Liver (tissue), 3 donors: ENCODE data around the gene DNAJC15.

Source experiments
- ATF3 ChIP-seq: IDR thresholded peaks from 2 replicates; pipeline ENCODE4 v1.6.1; 2016; ENCODE audit warnings: antibody characterized with exemption
- CTCF ChIP-seq: fragments of 150-350 bp; IDR thresholded peaks from 2 replicates; pipeline ENCODE4 v1.5.1; 2017; ENCODE audit warnings: improper control_type of control experiment, low read depth, low read length; ENCODE audit not compliant: missing input control
- HNF4G ChIP-seq: IDR thresholded peaks from 2 replicates; pipeline ENCODE4 v1.6.1; 2016; ENCODE audit warnings: antibody characterized with exemption
- JUND ChIP-seq, 2 donors: IDR thresholded peaks; 2 replicates each; pipeline ENCODE4 v1.6.1; 2016; ENCODE audit warnings: antibody characterized with exemption in 2 of 2
- NR2F2 ChIP-seq: IDR thresholded peaks from 2 replicates; pipeline ENCODE4 v1.6.1; 2016; ENCODE audit warnings: antibody characterized with exemption
- RAD21 ChIP-seq, 2 donors: IDR thresholded peaks; 2 replicates each; pipeline ENCODE4 v1.6.1; 2016; ENCODE audit warnings: antibody characterized with exemption in 2 of 2, mild to moderate bottlenecking in 2 of 2
- YY1 ChIP-seq: IDR thresholded peaks from 2 replicates; pipeline ENCODE4 v1.6.1; 2016; ENCODE audit warnings: antibody characterized with exemption, mild to moderate bottlenecking
- donor health status: healthy.
- donor health status: healthy.

GRCh38 chr13:42990291-42991232, 32.8 kb upstream of the DNAJC15 start:
- TF ChIP-seq CTCF: no peak
- TF ChIP-seq YY1: no peak
- no peak for TF ChIP-seq JUND (IDR thresholded peaks at IDR 0.05)
- no peak for TF ChIP-seq ATF3
- TF ChIP-seq HNF4G: no peak
- no peak for TF ChIP-seq RAD21 (IDR thresholded peaks at IDR 0.05)
- no peak for TF ChIP-seq NR2F2
